Loucy (cell line): ENCODE data around the gene FSTL1.

Experiments used
- CTCF ChIP-seq: fragments of 200-600 bp; sonication (generic); conservative IDR thresholded peaks from 2 replicates; pipeline ENCODE4 v1.5.1; 2014; ENCODE audit warnings: mild to moderate bottlenecking, antibody characterized with exemption, low read length
- EZH2phosphoT487 ChIP-seq: fragments of 200-600 bp; IDR thresholded peaks from 2 replicates; pipeline ENCODE4 v1.6.1; 2018; ENCODE audit warnings: antibody characterized with exemption, mild to moderate bottlenecking, moderate library complexity, borderline replicate concordance

GRCh38 chr3:120471643-120472042 lies 20.9 kb upstream of the FSTL1 start:
- no peak for TF ChIP-seq CTCF
- no peak for TF ChIP-seq EZH2phosphoT487
